NCI-H1930 (cell line): Measurements from ENCODE around the gene NLRC4.
"Not testable (repeated sequence)": the region's sequence is repeated elsewhere in the genome, so short reads cannot be mapped to it uniquely, and the experiment has no call there.

Experiments used
- DNase-seq, 2 experiments: peaks; one replicate each; lab custom pipeline; 2025; lab: John Stamatoyannopoulos, UW

Gene NLRC4

GRCh38 chr2:32264422-32265105, at the start of gene NLRC4:
NLRC4 (minus strand) TSS chr2:32264886; CDS start chr2:32256775, 8,111 bp downstream.
- no peak for DNase-seq

- DNase-seq, result no peak
These were observed 45.9 kb upstream of the NLRC4 start for GRCh38 chr2:32310577-32310976.

GRCh38 chr2:32293966-32294562, 29.4 kb upstream of the NLRC4 start:
- DNase-seq, result not testable (repeated sequence)

GRCh38 chr2:32293493-32293892, 28.8 kb upstream of the NLRC4 start:
- not testable (repeated sequence) for DNase-seq

- DNase-seq, result no peak
These were observed 27.1 kb upstream of the NLRC4 start for GRCh38 chr2:32291746-32292145.

- DNase-seq, result no peak
These were observed 25.3 kb upstream of the NLRC4 start for GRCh38 chr2:32290000-32290339.

GRCh38 chr2:32289165-32289999, 24.7 kb upstream of the NLRC4 start:
- DNase-seq, result no peak

- no peak for DNase-seq
These were observed 19.6 kb upstream of the NLRC4 start for GRCh38 chr2:32284321-32284720.

GRCh38 chr2:32278478-32278853, 13.8 kb upstream of the NLRC4 start:
- no peak for DNase-seq

GRCh38 chr2:32277674-32278477, 13.2 kb upstream of the NLRC4 start, which contains the start of gene YIPF4:
YIPF4 (plus strand) TSS chr2:32277904; CDS start chr2:32278156, 252 bp downstream.
- DNase-seq, result peak; percentile 78 to 83

- DNase-seq, result no peak
These were observed 12.6 kb upstream of the NLRC4 start for GRCh38 chr2:32277363-32277673.

- DNase-seq, result not testable (repeated sequence)
These were observed 11.1 kb upstream of the NLRC4 start for GRCh38 chr2:32275790-32276189.

- no peak for DNase-seq
These were observed 9.6 kb upstream of the NLRC4 start for GRCh38 chr2:32274289-32274688.

GRCh38 chr2:32272279-32272678, 7.6 kb upstream of the NLRC4 start:
- DNase-seq, result no peak

GRCh38 chr2:32271063-32271462, 6.4 kb upstream of the NLRC4 start:
- no peak for DNase-seq

- no peak for DNase-seq
These were observed 2.6 kb downstream of the NLRC4 start for GRCh38 chr2:32262105-32262504.

GRCh38 chr2:32260376-32260775, 4.3 kb downstream of the NLRC4 start:
- DNase-seq, result no peak

- no peak for DNase-seq
These were observed 6.4 kb downstream of the NLRC4 start for GRCh38 chr2:32258242-32258641.

GRCh38 chr2:32250290-32250689, 14.4 kb downstream of the NLRC4 start:
- no peak for DNase-seq

- DNase-seq, result no peak
These were observed 14.9 kb downstream of the NLRC4 start for GRCh38 chr2:32249731-32250236.

- DNase-seq, result no peak
These were observed 16.4 kb downstream of the NLRC4 start for GRCh38 chr2:32248299-32248698.

- no peak for DNase-seq
These were observed 17.8 kb downstream of the NLRC4 start for GRCh38 chr2:32246911-32247310.
